ENCODE measurements around the gene RSRP1. TPM values are rescaled to one million over a fixed set of nuclear protein-coding genes. Genes with fewer than 3 reads are reported as not detected.

The RSRP1 gene
- total RNA-seq, 1 donor, result 51.2 TPM

DNA sequence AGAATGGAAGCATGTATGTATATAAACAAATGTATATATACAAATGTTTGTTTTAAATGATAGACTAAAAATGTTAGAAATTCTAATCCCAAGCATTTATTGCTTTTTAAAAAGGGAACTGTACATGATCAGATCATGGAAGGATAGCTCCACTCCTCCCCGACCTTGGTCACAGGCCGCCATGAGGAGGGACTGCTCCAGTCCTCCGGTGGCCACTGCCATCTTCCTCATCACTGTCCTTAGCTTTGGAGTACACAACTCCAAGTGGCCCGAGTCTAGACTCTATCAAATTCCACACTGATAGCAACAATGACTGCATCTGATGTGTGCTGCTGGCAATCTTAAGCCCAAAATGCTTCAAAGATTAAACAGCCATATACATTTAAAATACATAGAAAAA lies 24.6 kb downstream of the RSRP1 start:
- H3K4me3 ChIP-seq (ENCODE audit: low read depth, low read length), result no peak overlapping the region
- TF ChIP-seq, protein P1, sequence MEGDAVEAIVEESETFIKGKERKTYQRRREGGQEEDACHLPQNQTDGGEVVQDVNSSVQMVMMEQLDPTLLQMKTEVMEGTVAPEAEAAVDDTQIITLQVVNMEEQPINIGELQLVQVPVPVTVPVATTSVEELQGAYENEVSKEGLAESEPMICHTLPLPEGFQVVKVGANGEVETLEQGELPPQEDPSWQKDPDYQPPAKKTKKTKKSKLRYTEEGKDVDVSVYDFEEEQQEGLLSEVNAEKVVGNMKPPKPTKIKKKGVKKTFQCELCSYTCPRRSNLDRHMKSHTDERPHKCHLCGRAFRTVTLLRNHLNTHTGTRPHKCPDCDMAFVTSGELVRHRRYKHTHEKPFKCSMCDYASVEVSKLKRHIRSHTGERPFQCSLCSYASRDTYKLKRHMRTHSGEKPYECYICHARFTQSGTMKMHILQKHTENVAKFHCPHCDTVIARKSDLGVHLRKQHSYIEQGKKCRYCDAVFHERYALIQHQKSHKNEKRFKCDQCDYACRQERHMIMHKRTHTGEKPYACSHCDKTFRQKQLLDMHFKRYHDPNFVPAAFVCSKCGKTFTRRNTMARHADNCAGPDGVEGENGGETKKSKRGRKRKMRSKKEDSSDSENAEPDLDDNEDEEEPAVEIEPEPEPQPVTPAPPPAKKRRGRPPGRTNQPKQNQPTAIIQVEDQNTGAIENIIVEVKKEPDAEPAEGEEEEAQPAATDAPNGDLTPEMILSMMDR (IDR thresholded peaks at IDR 0.05; ENCODE audit: insufficient read depth, low read length), result no peak
- no peak for DNase-seq (ENCODE audit: low read depth)

DNA sequence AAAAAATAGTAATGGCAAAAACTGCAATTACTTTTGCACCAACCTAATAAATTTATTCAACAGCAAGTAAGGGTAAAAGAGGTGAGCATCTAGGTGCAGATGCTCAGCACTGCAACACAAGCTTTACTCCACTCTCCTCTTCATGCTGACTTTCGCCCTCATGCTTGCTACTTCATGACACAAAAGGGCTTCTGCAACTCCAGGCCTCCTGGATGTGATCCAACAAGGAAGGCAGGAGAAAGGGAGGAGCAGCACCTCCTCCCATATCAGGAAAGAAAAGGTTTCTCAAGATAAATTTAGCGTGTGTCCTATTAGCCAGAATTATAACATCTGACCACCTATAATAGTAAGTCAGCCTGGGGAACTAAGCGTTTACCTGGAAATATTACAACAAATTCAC lies 26.6 kb downstream of the RSRP1 start:
- no peak overlapping the region for H3K4me3 ChIP-seq (ENCODE audit: low read depth, low read length)
- TF ChIP-seq, protein P1 (IDR thresholded peaks at IDR 0.05; ENCODE audit: insufficient read depth, low read length), result no peak
- DNase-seq (ENCODE audit: low read depth), result no peak

DNA sequence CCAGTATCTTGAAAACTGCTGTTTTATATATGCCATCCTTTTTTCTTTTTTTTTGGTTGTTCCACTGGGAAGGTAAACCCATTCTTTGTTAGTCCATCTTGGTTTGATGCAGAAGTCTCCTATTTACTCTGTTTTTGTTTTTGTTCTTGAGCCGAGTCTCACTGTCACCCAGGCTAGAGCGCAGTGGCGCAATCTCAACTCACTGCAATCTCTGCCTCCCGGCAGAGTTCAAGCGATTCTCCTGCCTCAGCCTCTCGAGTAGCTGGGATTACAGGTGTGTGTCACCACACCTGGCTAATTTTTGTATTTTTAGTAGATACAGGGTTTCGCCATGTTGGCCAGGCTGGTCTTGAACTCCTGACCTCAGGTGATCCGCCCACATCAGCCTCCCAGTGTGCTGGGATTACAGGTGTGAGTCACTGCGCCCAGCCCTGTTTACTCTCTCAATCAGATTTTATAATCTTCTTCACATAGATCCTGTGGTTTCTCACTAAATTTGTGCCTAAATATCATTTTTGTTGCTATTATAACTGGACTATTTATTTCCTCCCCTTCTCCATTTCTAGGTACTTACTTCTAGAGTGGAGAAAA lies 27.5 kb downstream of the RSRP1 start:
- DNase-seq (ENCODE audit: low read depth), result no peak
- H3K4me3 ChIP-seq (ENCODE audit: low read depth, low read length), result no peak overlapping the region
- TF ChIP-seq, protein P1 (IDR thresholded peaks at IDR 0.05; ENCODE audit: insufficient read depth, low read length), result no peak

DNA sequence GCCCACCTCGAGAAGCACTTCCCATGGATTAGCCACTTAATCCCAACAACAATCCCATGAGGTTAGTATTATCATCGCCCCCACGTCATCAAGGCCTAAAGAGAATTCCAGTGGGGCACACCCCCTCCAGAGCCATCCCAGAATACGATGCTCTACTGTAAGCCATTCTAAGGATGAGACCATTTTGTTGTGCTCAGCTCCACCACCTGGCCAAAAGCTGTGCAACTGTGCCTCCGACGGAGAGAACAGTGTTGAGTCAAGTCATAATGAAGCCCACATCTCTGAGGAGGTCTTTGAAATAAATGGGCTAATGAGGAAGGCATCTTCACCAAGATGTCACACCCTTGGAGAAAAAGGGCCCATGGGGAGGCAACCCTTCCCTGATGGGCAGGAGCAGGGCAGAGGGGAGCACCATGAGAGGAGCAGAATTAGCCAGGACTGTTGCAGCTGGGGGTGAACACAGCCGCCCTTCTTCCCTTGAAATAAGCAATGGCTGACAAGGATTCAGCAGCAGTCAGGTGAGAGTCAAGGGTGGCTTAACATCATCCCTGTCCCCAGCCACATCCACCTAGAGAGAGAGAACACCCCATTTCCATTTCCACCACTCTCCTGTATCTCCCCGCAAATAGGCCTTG lies 29.5 kb downstream of the RSRP1 start:
- no peak for DNase-seq (ENCODE audit: low read depth)
- TF ChIP-seq, protein P1 (IDR thresholded peaks at IDR 0.05; ENCODE audit: insufficient read depth, low read length), result no peak
- H3K4me3 ChIP-seq (ENCODE audit: low read depth, low read length), result no peak overlapping the region

DNA sequence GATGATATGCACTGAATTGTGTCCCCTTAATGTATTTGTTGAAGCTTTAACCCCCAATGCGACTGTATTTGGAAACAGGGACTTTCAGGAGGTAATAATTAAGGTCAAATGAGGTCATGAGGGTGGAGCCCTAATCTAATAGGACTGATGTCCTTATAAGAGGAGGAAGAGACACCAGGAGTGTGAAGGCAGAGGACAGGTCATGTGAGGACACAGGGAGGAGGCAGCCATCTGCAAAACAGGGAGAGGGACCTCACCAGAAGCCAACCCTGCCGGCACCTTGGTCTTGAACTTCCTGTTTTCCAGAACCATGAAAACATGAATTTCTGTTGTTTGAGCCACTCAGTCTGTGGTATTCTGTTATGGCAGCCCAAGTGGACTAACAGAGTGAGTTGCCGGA lies 30.2 kb downstream of the RSRP1 start:
- TF ChIP-seq, protein P1 (IDR thresholded peaks at IDR 0.05; ENCODE audit: insufficient read depth, low read length), result no peak
- DNase-seq (ENCODE audit: low read depth), result no peak
- no peak overlapping the region for H3K4me3 ChIP-seq (ENCODE audit: low read depth, low read length)

DNA sequence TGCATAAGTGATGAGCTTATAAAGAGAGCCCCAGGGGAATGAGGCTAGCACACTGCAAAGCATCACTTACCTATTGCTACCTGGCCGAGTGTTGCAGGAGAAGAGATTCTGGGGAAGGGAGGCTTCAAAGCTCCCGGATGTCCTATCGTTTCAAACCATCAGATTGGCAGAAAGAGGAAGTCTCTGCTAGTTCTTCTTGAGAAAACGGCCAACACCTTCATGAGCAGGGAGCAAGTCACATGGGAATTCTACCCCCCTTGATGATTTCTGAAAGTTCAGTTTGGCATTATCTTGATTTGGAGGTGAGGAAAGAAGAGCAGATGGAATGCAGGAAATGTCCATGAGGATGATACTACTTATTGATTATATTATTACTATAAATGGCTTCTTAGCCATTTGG lies 31.1 kb downstream of the RSRP1 start:
- no peak for DNase-seq (ENCODE audit: low read depth)
- TF ChIP-seq, protein P1 (IDR thresholded peaks at IDR 0.05; ENCODE audit: insufficient read depth, low read length), result no peak
- H3K4me3 ChIP-seq (ENCODE audit: low read depth, low read length), result no peak overlapping the region

DNA sequence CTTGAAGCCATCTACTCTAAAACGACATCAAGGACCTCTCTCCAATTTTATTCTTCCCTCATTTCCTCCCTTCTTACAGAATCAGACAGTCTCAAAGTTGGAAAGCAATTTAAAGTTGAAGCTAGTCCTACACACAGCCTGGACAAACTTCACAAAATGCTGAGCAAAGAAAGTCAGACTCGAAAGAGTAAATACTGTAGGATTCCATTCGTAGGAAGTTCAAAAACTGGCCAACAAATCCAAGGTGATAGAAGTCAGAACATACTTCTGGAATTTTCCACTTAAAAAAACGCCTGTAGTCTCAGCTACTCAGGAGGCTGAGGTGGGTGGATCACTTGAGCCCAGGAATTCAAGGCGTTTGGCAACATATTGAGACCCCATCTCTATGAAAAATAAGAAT lies 34.5 kb downstream of the RSRP1 start:
- DNase-seq (ENCODE audit: low read depth), result no peak
- TF ChIP-seq, protein P1 (IDR thresholded peaks at IDR 0.05; ENCODE audit: insufficient read depth, low read length), result no peak
- no peak overlapping the region for H3K4me3 ChIP-seq (ENCODE audit: low read depth, low read length)

All from fibroblast of the aortic adventitia (primary cell).